Stimulated activated CD8-positive, alpha-beta memory T cell treated with anti-CD3 and anti-CD28 coated beads, Interleukin-12 subunit alpha, Interleukin-12 subunit beta, amount 100 ng/mL, for 1 hour (primary cell): ENCODE data around the gene CSTPP1.
"Not testable (repeated sequence)": the region's sequence is repeated elsewhere in the genome, so short reads cannot be mapped to it uniquely, and the experiment has no call there.

ENCODE experiments used
- DNase-seq: peaks from one replicate; pipeline ENCODE4 v3.0.0-alpha.2; 2020; ENCODE audit warnings: low read depth

The CSTPP1 gene

DNA sequence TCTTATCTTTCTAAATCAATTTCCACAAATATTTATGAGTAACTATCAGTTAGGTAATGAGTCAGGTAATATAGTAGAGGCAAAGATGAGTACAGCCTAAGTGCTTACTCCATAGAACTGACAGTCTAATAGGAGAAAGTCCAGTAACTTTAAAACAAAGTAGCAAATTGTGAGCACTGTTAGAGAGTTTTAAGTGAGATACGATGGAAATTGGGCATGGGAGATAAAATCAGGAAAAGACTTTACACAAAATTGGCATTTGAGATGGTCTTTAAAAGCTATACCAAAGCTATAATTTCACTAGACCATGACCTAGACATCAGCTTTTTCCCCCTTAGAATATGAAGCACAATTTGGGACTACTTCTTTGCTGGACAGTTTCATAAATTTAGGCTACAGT lies 113.7 kb downstream of the CSTPP1 start:
- no peak for DNase-seq

DNA sequence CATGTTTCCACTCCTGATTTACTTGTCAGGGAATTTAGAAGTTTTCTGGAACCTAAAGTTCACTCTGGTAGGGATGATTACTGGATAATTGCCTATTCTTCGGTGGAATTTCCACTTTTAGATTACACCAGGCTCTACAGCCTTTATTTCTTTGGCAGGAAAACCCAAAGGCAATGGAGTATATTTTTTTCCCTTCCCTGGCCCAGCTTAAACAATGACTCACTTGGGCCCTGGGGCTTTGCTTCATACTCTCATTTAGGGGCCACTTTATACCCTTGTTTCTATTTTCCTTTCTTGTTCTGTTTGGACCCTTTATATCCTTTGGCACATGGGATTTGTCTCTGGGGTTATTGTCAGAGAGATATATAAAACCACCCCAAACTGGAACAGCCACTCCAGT lies 114.7 kb downstream of the CSTPP1 start:
- no peak for DNase-seq

DNA sequence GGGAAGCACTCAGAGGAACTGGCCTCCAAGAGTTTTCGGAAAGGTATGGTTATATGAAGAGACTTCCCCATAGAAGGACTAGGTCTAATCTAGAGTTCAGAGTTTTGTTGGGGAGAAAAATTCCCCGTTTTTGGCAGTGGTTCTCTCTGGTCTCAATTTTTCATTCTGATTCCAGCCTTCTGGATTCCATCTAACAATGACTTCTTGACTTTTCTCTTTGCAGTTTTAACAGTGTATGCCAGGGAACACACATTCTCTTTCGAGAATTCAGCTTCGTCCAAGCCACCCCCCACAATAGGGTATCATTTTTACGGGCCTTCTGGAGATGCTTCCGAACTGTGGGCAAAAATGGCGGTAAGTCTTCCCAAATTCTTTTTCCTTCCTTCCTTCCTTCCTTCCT lies 115.6 kb downstream of the CSTPP1 start:
- no peak for DNase-seq

DNA sequence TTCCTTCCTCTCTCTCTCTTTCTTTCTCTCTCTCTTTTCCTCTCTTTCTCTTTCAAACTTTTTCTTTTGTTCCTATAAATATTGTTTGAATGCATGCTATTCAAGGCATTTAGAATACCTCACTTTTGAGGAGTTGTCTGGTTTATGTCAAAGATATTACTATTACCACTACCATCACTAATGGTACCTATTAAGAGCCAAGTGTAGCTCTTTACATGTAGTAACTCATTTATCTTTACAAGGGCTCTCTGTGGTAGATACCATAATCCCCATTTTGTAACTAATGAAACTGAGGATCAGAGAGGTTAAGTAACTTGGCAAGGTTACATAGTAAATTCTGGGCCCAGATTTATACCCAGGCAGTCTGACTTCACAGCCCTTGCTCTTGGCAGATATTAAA lies 116.0 kb downstream of the CSTPP1 start:
- DNase-seq: no peak

DNA sequence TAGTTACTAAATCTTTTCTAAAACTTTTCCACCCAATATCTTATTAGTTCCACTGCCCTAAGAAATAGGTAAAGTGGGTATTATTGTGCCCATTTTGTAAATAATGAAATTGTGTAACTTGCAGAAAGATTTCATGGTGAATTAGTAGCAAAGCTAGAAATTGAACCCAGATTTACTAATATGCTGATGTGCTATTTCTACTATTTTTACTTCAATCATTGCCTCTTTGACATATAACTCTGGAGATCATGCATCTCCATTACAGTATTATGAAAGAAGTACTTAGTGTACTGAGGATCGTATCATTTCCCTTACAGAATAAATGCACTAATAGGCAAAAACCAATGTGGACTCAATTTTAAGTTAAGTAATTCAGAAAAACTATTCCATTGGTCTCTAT lies 119.0 kb downstream of the CSTPP1 start:
- DNase-seq: no peak

DNA sequence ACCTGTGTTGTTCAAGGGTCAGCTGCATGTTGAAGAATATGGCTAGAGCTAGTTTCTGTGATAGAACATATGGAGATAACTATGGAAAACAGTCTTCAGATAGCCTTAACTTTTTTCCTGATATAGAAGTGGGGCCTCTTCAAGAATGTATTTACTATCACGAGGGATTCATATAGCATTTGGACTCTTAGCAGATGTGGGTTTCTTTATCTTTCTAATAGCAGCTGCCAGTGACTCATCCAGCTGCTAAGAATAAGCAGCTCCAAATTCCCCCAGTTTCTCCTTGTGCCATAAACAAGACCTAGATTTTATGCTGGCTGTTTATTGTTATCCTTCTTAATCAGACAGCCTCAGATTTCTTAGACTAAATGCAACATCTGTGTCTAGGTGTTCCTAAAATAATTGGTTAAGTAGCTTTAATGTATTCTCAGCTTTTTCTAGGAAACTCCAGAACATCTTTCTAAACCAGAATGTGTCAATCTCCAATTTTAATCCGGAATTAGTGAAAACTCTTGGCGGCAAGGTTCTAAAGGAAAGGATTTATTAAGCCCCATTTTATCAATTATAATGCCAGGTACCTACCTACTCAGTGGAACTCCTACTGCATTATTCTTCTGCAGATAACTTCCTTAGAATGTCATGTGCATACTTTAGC lies 119.8 kb downstream of the CSTPP1 start:
- DNase-seq: no peak

DNA sequence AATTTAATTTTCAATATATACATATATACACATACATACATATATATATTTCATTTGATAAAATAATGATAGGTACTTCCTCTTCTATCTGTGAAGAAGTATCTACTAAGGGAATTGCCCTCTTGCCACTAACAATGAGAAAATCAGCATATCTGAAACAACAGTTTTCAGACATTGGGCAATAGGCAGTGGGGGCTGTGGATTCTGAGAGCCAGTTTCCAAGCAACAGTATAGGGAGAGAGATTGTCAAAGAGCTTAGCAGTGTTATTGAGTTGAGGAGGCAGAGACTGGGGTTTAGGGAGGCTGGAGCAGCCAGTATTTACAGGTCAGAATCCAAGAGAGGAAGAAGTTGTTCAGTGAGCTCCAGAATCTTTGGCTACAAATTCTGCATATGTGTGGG lies 120.8 kb downstream of the CSTPP1 start:
- DNase-seq: no peak

DNA sequence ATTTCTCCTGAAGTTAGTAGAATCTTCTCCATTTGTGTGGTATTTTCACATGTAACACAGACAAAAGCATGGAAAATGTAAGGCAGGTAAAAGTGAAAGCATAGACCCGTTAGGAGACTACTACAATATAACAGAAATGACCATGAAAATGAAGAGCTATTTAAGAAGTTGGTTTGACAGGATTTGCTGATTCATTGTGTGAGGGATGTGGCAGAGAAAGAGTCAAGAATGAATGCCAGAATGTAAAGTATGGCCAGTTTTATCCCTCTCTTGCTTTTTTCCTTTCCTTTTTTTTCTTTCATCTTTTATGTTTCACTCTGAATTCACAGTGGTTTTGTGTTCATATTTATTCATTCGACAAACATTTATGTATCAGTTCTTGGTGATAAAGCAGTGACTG lies 124.2 kb downstream of the CSTPP1 start:
- DNase-seq: no peak

DNA sequence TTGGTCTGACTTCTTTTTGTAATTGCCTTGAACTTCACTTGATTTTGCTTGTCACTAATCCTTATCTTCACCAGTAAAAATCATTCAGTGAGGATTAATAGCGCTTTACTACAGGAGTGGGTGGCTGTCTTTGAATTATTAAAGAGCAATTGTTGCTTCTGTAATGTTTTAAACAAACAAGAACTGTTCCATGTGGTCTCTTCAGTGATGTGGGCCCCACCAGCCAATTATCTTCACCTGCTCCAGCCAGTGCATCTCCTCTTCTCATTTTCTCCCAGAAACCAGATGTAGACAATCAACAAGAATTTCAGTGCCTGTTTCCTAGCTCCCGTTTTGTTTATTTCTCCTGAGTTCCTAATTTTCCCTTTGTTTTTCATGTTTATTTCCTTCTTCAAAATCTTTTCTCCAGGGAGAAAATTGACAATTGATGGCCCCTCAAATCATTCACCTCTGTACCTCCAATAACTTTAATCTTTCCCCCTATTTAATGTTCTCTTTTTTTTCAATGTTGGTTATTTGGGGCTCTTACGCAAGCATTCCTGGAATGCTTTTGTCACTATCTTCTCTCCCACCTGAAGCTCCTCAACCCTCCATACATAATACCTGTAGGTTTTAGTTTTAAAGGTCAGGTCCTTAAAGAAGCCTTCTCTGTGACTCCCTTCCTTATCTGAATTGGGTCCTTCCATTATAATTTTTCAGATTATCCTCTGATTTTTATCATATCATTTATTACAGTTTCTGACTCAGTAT lies 125.0 kb downstream of the CSTPP1 start:
- no peak for DNase-seq

DNA sequence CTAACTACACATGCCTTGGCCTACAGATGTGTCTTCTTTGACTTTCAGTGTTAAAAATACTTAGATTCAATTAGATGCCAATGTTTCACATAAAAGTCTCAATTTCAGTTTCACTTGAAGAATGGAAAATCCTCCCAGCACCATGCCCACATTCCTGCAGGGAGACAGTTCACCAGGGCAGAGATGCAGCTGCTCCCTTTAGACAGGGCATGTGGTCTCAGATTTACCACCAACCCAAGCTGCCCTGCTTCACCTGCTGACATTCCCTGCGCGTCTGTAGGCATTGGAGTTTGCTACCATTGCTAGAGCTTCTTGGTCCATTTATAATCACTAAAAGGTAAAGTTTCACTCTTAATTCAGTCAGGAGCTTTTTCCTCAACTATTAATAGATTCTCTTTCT lies 126.2 kb downstream of the CSTPP1 start:
- no peak for DNase-seq

DNA sequence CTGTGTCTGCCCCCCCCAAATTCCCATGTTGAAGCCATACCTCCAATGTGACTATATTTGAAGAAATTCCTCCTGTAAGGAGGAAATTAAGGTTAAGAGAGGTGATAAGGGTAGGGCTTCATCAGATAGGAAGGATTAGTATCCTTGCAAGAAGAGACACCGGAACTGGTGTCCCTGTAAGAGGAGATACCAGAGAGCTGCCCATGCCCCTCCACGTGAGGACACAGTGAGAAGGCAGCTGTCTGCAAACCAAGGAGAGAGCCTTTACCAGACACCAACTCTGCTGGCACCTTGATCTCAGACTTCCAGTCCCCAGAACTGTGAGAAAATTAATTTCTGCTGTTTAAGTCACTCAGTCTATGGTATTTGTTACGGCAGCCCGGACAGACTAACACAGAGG lies 130.8 kb downstream of the CSTPP1 start:
- DNase-seq: no peak

DNA sequence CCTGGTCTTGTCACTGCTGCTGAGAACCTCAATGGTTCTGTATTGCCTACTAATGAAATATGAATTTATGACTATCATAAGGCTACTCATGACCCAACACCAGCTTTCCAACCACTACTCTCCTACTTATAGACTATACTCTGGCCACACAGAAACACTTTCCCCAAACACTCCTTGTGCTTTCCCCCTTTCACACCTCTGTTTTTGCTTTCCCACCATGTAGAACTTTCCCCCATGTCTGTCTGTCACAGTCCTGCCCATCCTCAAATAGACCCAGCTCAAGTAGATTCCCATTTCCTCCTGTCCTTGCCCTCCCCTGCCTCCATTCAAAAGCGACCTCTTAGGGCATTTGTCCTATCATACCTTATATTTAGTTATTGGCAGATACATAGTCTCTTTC lies 134.2 kb downstream of the CSTPP1 start:
- no peak for DNase-seq

DNA sequence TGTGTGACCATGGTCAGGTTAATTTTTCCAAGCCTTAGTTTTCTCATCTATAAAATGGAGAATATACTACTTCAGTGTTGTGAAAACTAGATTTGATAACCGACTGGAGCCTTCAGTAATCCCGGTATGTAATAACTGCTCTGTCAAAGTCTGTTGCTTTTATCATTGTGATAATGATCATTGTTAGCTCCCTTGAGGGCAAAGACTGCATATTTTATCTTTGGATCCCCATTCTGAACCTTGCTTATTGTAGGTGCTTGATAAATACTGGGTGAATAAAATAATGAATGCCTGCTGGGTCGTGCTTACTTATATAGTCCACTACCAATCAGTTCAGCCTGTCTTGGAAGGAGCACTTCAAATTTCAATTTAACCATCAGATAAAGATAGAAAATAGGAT lies 134.8 kb downstream of the CSTPP1 start:
- DNase-seq: no peak

DNA sequence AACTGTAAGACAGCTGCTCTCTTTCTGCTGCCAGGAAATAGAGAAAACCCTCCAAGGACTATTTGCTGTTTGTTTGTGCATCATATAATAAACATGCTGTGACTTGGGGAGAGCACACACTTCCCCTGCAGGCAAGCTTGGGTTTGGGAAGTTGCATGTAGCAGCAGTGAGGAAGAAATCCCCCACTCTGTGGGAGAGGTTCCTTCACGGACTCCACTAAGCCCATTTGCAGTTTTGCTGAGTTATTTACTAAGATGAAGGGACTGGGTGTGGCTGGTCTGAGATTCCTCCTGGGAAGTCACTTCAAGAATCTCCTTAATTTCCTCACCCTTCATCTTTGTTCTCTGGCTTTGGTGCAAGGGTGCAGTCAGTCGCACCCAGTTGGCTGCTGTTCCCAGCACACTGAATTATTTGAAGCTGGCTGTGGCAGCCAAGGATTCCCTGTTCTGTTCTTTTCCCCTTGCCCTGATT lies 135.3 kb downstream of the CSTPP1 start:
- no peak for DNase-seq

DNA sequence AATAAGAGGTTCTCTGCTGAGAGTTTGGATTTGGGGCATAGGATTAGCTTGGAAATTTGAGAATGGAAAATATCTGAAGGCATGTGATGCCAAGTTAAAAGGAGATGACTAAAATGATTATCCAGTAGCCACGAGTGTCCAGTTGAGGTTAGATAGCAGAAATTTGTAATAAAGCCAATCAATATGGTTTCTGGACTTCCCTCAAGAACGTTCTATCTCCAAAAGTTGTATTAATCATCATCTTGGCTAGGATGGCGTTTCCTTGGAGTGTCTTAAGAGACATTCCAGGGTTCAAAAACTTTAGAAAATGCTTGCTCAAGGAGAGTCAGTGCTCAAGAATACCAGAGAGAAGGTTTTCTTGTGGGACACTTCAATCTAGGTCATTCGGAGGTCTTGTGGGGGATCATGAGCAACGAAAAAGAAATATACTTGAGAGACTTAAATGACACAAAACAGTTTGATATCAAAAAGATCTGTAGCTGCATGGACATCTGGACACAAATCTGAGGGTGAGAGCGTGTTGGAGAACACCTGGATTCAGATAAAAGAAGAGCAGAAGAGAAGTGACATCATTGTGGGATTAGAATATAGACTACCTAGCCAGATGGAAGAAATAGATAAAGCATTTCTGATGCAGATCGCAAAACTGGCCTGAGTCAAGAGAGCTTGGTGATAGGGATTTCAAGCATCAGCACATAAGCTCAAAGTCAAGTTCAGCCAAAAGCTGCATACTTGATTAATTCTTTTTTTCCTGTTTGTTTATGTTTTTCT lies 142.4 kb downstream of the CSTPP1 start:
- DNase-seq: no peak

DNA sequence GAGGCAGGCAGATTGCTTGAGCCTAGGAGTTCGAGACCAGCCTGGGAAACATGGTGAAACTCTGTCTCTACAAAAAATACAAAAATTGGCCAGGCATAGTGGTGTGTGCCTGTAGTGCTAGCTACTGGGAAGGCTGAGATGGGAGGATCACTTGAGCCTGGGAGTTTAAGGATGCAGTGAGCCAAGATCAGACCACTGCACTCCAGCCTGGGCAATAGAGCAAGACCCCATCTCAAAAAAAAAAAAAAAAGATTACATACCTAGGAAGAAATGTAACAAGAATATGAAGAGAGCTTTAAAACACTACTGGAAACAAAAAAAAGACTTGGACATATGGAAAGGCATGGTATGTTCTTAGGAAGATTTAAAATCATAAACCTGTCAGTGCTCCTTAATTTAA lies 144.2 kb downstream of the CSTPP1 start:
- DNase-seq: not testable (repeated sequence)

DNA sequence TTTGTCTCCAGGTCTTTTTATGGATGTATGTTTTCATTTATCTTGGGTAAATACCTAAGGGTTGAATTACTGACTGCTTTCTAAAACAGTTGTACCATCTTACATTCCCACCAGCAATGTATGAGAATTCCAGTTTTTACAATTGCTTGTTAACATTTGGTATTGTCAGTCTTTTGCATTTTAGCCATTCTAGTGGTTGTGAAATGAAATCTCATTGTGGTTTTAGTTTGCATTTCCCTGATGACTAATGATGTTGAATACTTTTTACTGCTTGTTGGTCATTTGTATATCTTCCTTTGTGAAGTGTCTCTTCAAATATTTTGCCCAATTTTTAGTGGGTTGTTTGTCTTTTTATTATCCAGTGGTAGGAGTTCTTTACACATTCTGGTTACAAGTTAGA lies 147.4 kb downstream of the CSTPP1 start:
- DNase-seq: no peak

DNA sequence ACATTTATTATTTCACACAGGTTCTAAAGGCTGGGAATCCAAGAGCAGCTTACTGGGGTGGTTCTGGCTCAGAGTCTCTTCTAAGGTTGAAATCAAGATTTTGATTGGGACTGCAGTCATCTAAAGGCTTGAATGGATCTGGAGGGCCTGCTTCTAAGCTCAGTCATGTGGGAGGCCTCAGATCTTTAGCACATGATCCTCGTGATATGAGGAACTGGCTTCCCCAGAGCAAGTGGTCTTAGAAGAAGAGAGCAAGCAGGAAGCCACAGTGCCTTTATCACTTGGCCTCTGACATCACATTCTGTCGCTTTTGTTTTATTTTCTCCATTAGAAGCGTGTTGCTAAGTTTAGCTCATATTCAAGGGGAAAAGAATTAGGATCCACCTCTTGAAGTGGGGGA lies 151.2 kb downstream of the CSTPP1 start:
- DNase-seq: no peak

DNA sequence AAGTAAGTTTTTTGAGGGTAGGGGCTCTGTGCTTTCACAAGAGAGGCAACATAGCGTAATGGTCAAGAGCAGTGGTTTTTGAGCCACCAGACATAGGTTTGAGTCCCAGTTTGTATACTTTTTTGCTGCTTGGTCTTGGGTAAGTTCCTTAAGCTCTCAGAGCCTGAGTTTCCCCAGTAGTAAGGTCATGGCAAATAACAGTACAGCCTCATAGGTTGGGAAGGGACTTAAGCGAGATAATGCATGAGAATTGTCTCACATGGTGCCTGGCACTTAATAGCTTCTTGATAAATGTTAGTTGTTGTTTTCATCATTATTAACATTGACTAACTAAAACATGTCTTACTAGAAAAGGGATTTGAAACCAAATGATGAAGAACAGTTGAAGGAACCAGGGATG lies 157.0 kb downstream of the CSTPP1 start:
- DNase-seq: no peak

DNA sequence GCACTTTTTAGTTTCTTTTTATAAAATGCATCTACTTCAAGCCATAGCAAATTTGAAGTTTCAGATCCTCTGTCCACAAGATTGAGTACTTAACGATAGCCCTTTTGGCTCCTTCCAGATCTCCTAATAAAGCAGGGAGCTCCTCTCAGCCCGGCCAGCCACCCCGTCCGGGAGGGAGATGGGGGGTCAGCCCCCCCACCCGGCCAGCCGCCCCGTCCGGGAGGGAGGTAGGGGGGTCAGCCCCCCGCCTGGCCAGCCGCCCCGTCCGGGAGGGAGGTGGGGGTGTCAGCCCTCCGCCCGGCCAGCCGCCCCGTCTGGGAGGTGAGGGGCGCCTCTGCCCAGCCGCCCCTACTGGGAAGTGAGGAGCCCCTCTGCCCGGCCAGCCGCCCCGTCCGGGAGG lies 160.3 kb downstream of the CSTPP1 start:
- not testable (repeated sequence) for DNase-seq

DNA sequence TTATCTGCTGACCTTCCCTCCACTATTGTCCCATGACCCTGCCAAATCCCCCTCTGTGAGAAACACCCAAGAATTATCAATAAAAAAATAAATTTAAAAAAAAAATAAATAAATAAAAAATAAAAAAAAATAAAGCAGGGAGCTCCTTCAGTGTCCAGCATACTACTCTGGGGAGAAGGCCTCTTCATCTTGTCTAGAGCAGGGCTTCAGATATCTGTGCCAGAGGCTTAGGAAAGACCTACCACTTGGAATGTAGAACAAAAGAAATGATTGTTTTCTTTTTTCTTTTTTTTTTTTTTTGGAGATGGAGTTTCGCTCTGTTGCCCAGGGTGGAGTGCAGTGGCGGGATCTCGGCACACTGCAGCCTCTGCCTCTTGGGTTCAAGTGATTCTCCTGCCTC lies 161.7 kb downstream of the CSTPP1 start:
- DNase-seq: not testable (repeated sequence)

DNA sequence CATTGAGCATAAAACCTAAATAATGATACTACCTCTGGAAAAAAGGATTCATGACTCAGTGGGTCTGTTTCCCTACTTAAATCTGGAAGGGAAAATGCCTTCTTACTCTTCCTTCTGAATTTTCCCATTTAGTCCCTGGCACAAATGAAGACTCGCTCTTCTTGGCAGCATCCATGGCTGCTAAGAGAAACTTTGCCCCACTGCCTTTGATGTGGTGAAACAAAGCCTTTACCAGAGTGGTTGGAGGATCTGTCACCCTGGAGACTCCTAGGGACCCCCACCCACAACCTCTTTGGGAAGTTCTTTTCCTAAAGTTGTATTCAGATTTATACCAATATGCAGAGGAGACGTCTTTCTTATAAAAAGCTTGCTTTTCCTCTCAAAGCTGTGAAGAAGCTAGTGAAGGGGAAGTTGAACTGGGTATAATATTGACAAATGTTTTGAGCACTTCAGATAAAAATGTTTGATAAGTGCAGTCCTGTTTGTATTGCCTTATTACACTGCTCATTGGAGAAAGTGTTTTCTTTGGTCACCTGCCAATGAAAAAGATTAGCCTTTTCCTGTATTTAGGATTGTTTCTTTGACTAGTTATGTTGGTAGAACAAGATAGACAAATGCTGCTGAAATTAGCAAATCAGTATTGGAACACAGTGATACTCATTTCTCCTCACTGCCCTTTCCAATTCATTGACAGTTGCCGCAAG lies 162.8 kb downstream of the CSTPP1 start:
- DNase-seq: no peak

DNA sequence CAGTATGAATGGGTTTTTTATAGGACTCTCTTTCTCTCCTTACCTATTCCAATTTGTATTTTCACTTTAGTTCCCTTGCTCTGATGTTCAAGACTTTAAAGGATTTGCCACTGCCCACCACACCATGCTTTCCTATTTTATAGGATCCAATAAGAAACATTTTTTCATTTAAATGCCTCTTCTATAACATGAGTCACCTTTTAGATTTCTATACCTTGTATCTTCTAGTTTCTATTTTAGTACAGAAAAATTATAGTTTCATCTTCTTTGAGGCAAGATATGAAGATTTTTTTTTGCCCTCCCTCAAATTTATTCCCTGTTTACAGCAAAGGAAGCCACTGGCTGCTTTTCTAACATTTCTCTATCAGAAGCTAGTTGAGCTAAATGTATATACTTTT lies 163.4 kb downstream of the CSTPP1 start:
- no peak for DNase-seq
